Neural progenitor cell (in vitro differentiated cells): Measurements from ENCODE around the gene ARHGEF26. TPM values are rescaled to one million over a fixed set of nuclear protein-coding genes. Genes with fewer than 3 reads are reported as not detected.

Source experiments
- DNase-seq: peaks from one replicate; pipeline ENCODE4 v3.0.0-alpha.2; 2016; ENCODE audit warnings: low spot score
- H2AFZ ChIP-seq: fragments of 200-600 bp; sonication (generic); replicated peaks from 2 replicates; pipeline ENCODE4 v1.6.1; 2016; ENCODE audit warnings: antibody characterized with exemption
- H3F3A ChIP-seq: fragments of 200-600 bp; sonication (generic); 2 replicates; pipeline ENCODE4 v1.6.1; 2016; ENCODE audit warnings: antibody characterized with exemption, low read depth
- H3K27ac ChIP-seq: fragments of 200-600 bp; sonication (generic); 2 replicates; pipeline ENCODE4 v1.5.1; 2016; ENCODE audit warnings: mild to moderate bottlenecking
- H3K27me3 ChIP-seq: fragments of 200-600 bp; sonication (generic); 2 replicates; pipeline ENCODE4 v1.6.1; 2016; ENCODE audit warnings: mild to moderate bottlenecking, moderate library complexity
- H3K36me3 ChIP-seq: fragments of 200-600 bp; sonication (generic); 2 replicates; pipeline ENCODE4 v1.5.1; 2016
- H3K4me1 ChIP-seq: fragments of 200-600 bp; sonication (generic); 2 replicates; pipeline ENCODE4 v1.6.1; 2016; ENCODE audit warnings: mixed run types
- H3K4me2 ChIP-seq: fragments of 200-600 bp; sonication (generic); 2 replicates; pipeline ENCODE4 v1.6.1; 2016
- H3K4me3 ChIP-seq: fragments of 200-600 bp; sonication (generic); 2 replicates; pipeline ENCODE4 v1.5.1; 2016
- H3K79me2 ChIP-seq: fragments of 200-600 bp; sonication (generic); 2 replicates; pipeline ENCODE4 v1.6.1; 2016; ENCODE audit warnings: low read depth
- H3K9ac ChIP-seq: fragments of 200-600 bp; sonication (generic); 2 replicates; pipeline ENCODE4 v1.6.1; 2016
- H3K9me3 ChIP-seq: fragments of 200-600 bp; sonication (generic); 2 replicates; pipeline ENCODE4 v1.5.1; 2016; ENCODE audit warnings: low read depth
- H4K20me1 ChIP-seq: fragments of 200-600 bp; sonication (generic); 2 replicates; pipeline ENCODE4 v1.6.1; 2016; ENCODE audit warnings: low read depth
- H3K27ac Mint-ChIP-seq: 3 replicates; pipeline ENCODE4 v1.8.0; 2021; ENCODE audit warnings: mixed read lengths
- H3K27me3 Mint-ChIP-seq: 2 replicates; pipeline ENCODE4 v1.8.0; 2022; ENCODE audit warnings: low read depth, mild to moderate bottlenecking, inconsistent platforms, moderate library complexity, mixed read lengths; ENCODE audit not compliant: insufficient read depth
- H3K36me3 Mint-ChIP-seq: 3 replicates; pipeline ENCODE4 v1.8.0; 2021; ENCODE audit warnings: mixed read lengths
- H3K4me1 Mint-ChIP-seq: 3 replicates; pipeline ENCODE4 v1.8.0; 2021; ENCODE audit warnings: mixed read lengths
- H3K4me3 Mint-ChIP-seq: 3 replicates; pipeline ENCODE4 v1.8.0; 2021; ENCODE audit warnings: mild to moderate bottlenecking, moderate library complexity, mixed read lengths
- H3K9me3 Mint-ChIP-seq: 3 replicates; pipeline ENCODE4 v1.8.0; 2020; ENCODE audit warnings: mixed read lengths
- CTCF ChIP-seq: fragments of 200-600 bp; sonication (generic); IDR thresholded peaks from 2 replicates; pipeline ENCODE4 v1.5.1; 2017; ENCODE audit warnings: antibody characterized with exemption, mild to moderate bottlenecking
- EZH2 ChIP-seq: fragments of 200-600 bp; sonication (generic); IDR thresholded peaks from 2 replicates; pipeline ENCODE4 v1.6.1; 2017; ENCODE audit warnings: antibody characterized with exemption, mild to moderate bottlenecking, moderate library complexity
- EZH2phosphoT487 ChIP-seq: fragments of 200-600 bp; sonication (generic); IDR thresholded peaks from 2 replicates; pipeline ENCODE4 v1.6.1; 2017; ENCODE audit warnings: antibody characterized with exemption
- total RNA-seq: library from RNA; depleted of rRNA; stranded (reverse); fragments of >200 nt; gene quantifications from 2 replicates; pipeline ENCODE4 v1.2.3, GENCODE V29; 2015; ENCODE audit warnings: low replicate concordance

ARHGEF26 gene
- total RNA-seq, 1 donor from 2014 or later: 14.0 TPM

GRCh38 chr3:154304936-154305335 is 183.7 kb downstream of the ARHGEF26 start:
- Histone ChIP-seq H2AFZ (no peak overlapping the region), H3K9ac (no peak overlapping the region), H3K27me3 (no peaks in the 10 kb centered on the region), H4K20me1 (peaks cover 9% of the 10 kb centered on the region), H3K79me2 (peaks cover 20% of the 10 kb centered on the region), H3K4me3 (no peak overlapping the region), H3K36me3 (peaks cover 58% of the 10 kb centered on the region), H3K9me3 (no peaks in the 10 kb centered on the region), H3F3A (no peaks in the 10 kb centered on the region), H3K27ac (no peak overlapping the region), H3K4me2 (no peak overlapping the region), H3K4me1 (no peaks in the 10 kb centered on the region)
- no peak overlapping the region for H3K4me3 Mint-ChIP-seq
- no peak for TF ChIP-seq EZH2phosphoT487
- DNase-seq: no peak
- H3K27ac Mint-ChIP-seq: no peak overlapping the region
- peaks cover 33% of the 10 kb centered on the region for H3K36me3 Mint-ChIP-seq
- no peaks in the 10 kb centered on the region for H3K27me3 Mint-ChIP-seq
- no peaks in the 10 kb centered on the region for H3K9me3 Mint-ChIP-seq
- H3K4me1 Mint-ChIP-seq: no peaks in the 10 kb centered on the region

DNA sequence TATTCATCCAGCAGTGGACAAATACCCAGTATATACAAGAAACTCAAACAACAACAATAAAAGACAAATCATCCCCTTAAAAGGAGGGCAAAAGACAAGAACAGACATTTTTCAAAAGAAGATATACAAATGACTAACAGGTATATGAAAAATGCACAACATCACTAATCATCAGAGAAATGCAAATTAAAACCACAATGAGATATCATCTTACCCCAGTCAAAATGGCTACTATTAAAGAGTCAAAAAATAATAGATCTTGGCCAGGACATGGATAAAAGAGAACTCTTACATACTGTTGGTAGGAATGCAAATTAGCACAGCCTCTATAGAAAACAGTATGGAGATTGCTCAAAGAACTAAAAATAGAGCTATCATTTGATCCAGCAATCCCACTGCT is 186.2 kb downstream of the ARHGEF26 start:
- H3K4me3 Mint-ChIP-seq: no peak overlapping the region
- DNase-seq: no peak
- peaks cover 21% of the 10 kb centered on the region for H3K36me3 Mint-ChIP-seq
- Histone ChIP-seq H3K9ac (no peak overlapping the region), H3F3A (no peaks in the 10 kb centered on the region), H3K9me3 (no peaks in the 10 kb centered on the region), H3K79me2 (peaks cover 37% of the 10 kb centered on the region), H3K27me3 (no peaks in the 10 kb centered on the region), H3K4me1 (no peaks in the 10 kb centered on the region), H3K4me2 (no peak overlapping the region), H3K4me3 (no peak overlapping the region), H3K27ac (no peak overlapping the region), H4K20me1 (peaks cover 9% of the 10 kb centered on the region), H3K36me3 (peaks cover 52% of the 10 kb centered on the region), H2AFZ (no peak overlapping the region)
- no peak for TF ChIP-seq EZH2
- TF ChIP-seq EZH2phosphoT487: no peak
- TF ChIP-seq CTCF: no peak
- H3K27me3 Mint-ChIP-seq: no peaks in the 10 kb centered on the region
- H3K27ac Mint-ChIP-seq: no peak overlapping the region
- no peaks in the 10 kb centered on the region for H3K9me3 Mint-ChIP-seq
- H3K4me1 Mint-ChIP-seq: no peaks in the 10 kb centered on the region

Other genes starting within 250 kb of the ARHGEF26 start
- 70.8 and 91.8 TPM in 2 replicates for gene DHX36, start 203.1 kb downstream of the ARHGEF26 start, total RNA-seq